ENCODE data around the gene HLA-DQA1.
"Not testable (repeated sequence)": the region's sequence is repeated elsewhere in the genome, so short reads cannot be mapped to it uniquely, and the experiment has no call there.

HLA-DQA1 gene

GRCh38 chr6:32635526-32636123 is 1.6 kb upstream of the HLA-DQA1 start:
- no peak for TF ChIP-seq CTCF (IDR thresholded peaks at IDR 0.05; ENCODE audit: insufficient read depth, low read depth, low read length, missing control alignments)
- no peak overlapping the region for H3K4me3 ChIP-seq (ENCODE audit: low read length)
- DNase-seq (ENCODE audit: low read depth), result peak; percentile 11

- no peak for TF ChIP-seq CTCF (IDR thresholded peaks at IDR 0.05; ENCODE audit: insufficient read depth, low read depth, low read length, missing control alignments)
- no peak overlapping the region for H3K4me3 ChIP-seq (ENCODE audit: low read length)
- DNase-seq (ENCODE audit: low read depth), result no peak
These were observed 677 bp downstream of the HLA-DQA1 start for GRCh38 chr6:32637883-32638282.

- TF ChIP-seq CTCF (IDR thresholded peaks at IDR 0.05; ENCODE audit: insufficient read depth, low read depth, low read length, missing control alignments), result no peak
- DNase-seq (ENCODE audit: low read depth), result no peak
- no peak overlapping the region for H3K4me3 ChIP-seq (ENCODE audit: low read length)
These were observed 1.5 kb downstream of the HLA-DQA1 start for GRCh38 chr6:32638532-32639219.

- TF ChIP-seq CTCF (IDR thresholded peaks at IDR 0.05; ENCODE audit: insufficient read depth, low read depth, low read length, missing control alignments), result no peak
- no peak overlapping the region for H3K4me3 ChIP-seq (ENCODE audit: low read length)
- no peak for DNase-seq (ENCODE audit: low read depth)
These were observed 2.5 kb downstream of the HLA-DQA1 start for GRCh38 chr6:32639440-32640394.

- no peak for DNase-seq (ENCODE audit: low read depth)
- H3K4me3 ChIP-seq (ENCODE audit: low read length), result no peak overlapping the region
- no peak for TF ChIP-seq CTCF (IDR thresholded peaks at IDR 0.05; ENCODE audit: insufficient read depth, low read depth, low read length, missing control alignments)
These were observed 3.9 kb downstream of the HLA-DQA1 start for GRCh38 chr6:32641122-32641521.

- not testable (repeated sequence) for DNase-seq (ENCODE audit: low read depth); H3K4me3 ChIP-seq (ENCODE audit: low read length)
These were observed 4.8 kb downstream of the HLA-DQA1 start for GRCh38 chr6:32641785-32642719.

All from epithelial cell of esophagus (primary cell).